K562 (cell line): Measurements from ENCODE around the gene LTBR. TPM values are rescaled to one million over a fixed set of nuclear protein-coding genes. Genes with fewer than 3 reads are reported as not detected.
A peak's percentile ranks its signal among the peaks of the same experiment; 100 is the strongest.

Experiments used
- BRD4 ChIP-seq: fragments of 200-600 bp; sonication (generic); IDR thresholded peaks from 2 replicates; pipeline ENCODE4 v1.6.1; 2017; ENCODE audit warnings: inconsistent platforms
- CHD2 ChIP-seq: IDR thresholded peaks from 2 replicates; pipeline ENCODE4 v1.6.1; 2011; ENCODE audit warnings: low read depth, low read length
- DNMT1 ChIP-seq: fragments of 450-650 bp; IDR thresholded peaks from 2 replicates; pipeline ENCODE4 v1.6.1; 2016; ENCODE audit warnings: antibody characterized with exemption, mild to moderate bottlenecking
- ELF1 ChIP-seq: fragments of 200-800 bp; sonication (Bioruptor generic); IDR thresholded peaks from 2 replicates; pipeline ENCODE4 v1.6.1; 2016; ENCODE audit warnings: missing genetic modification characterization, missing compliant biosample characterization
- EWSR1 ChIP-seq: fragments of 450-650 bp; IDR thresholded peaks from 2 replicates; pipeline ENCODE4 v1.6.1; 2018; ENCODE audit warnings: borderline replicate concordance, mild to moderate bottlenecking, low read depth, moderate library complexity; ENCODE audit not compliant: partially characterized antibody
- HIVEP1 ChIP-seq: fragments of 250-450 bp; sonication (Bioruptor Pico); IDR thresholded peaks from 2 replicates; pipeline ENCODE4 v1.4.0; 2020; ENCODE audit warnings: mild to moderate bottlenecking
- HNRNPLL ChIP-seq: fragments of 200-400 bp; formaldehyde crosslinking; IDR thresholded peaks from 2 replicates; pipeline ENCODE4 v1.6.1; 2017; ENCODE audit warnings: low read length, low read depth, mild to moderate bottlenecking; ENCODE audit not compliant: poor library complexity, severe bottlenecking
- KAT8 ChIP-seq: fragments of 450-650 bp; IDR thresholded peaks from 2 replicates; pipeline ENCODE4 v1.6.1; 2016; ENCODE audit warnings: low read depth, mild to moderate bottlenecking
- NCOR1 ChIP-seq: fragments of 450-650 bp; IDR thresholded peaks from 2 replicates; pipeline ENCODE4 v1.6.1; 2016; ENCODE audit warnings: mild to moderate bottlenecking, moderate library complexity
- NFIC ChIP-seq: fragments of 450-650 bp; IDR thresholded peaks from 2 replicates; pipeline ENCODE4 v1.6.1; 2017; ENCODE audit warnings: mild to moderate bottlenecking, inconsistent platforms
- UBTF ChIP-seq, 2 experiments: IDR thresholded peaks; 2 replicates each; pipeline ENCODE4 v1.6.1; 2012; ENCODE audit warnings: improper control_type of control experiment in 2 of 2, low read depth in 2 of 2, low read length in 2 of 2, borderline replicate concordance in 1 of 2
- USF1 ChIP-seq: sonication (generic); formaldehyde crosslinking; IDR thresholded peaks from 2 replicates; pipeline ENCODE4 v1.9.0; 2022; ENCODE audit warnings: mild to moderate bottlenecking, missing genetic modification reagents
- ZNF253 ChIP-seq: fragments of 250-450 bp; sonication (Bioruptor Pico); conservative IDR thresholded peaks from 2 replicates; pipeline ENCODE4 v1.6.1; 2021; ENCODE audit warnings: mild to moderate bottlenecking
- ZNF282 ChIP-seq: sonication (generic); formaldehyde crosslinking; IDR thresholded peaks from 2 replicates; pipeline ENCODE4 v1.8.1; 2023; ENCODE audit warnings: missing genetic modification reagents
- ZNF407 ChIP-seq: fragments of 450-650 bp; IDR thresholded peaks from 2 replicates; pipeline ENCODE4 v1.6.1; 2016; ENCODE audit warnings: low read depth
- ZNF583 ChIP-seq: fragments of 250-450 bp; sonication (Bioruptor Pico); IDR thresholded peaks from 2 replicates; pipeline ENCODE4 v1.4.0; 2020
- ZNF696 ChIP-seq: fragments of 250-450 bp; sonication (Bioruptor Pico); conservative IDR thresholded peaks from 2 replicates; pipeline ENCODE4 v1.4.0; 2020; ENCODE audit warnings: mild to moderate bottlenecking, moderate library complexity
- polyA plus RNA-seq, 8 experiments: library from polyadenylated mRNA; depleted of rRNA in 4 of 8; stranded (reverse) in 5 of 8; unstranded in 3 of 8; fragments of >200 nt; fragmentation: Nextera tagmentation in 2 of 8; fragmentation: Illumina TruSeq in 1 of 8; extraction: Ambion mirVana in 2 of 8; extraction: Trizol in 1 of 8; gene quantifications; 2 replicates each; pipeline versions ENCODE4 v1.2.1 to v1.2.3, GENCODE V29; 2011 to 2014; ENCODE audit warnings: inconsistent platforms in 1 of 8, missing spikeins in 1 of 8
- total RNA-seq, 7 experiments: library from RNA; depleted of rRNA in 6 of 7; stranded (reverse); fragments of >200 nt in 6 of 7; fragmentation: Illumina TruSeq in 2 of 7; extraction: Trizol in 2 of 7; gene quantifications; 2 replicates each; pipeline versions ENCODE4 v1.2.1 to v1.2.3, GENCODE V29; 2011 to 2021; ENCODE audit warnings: low replicate concordance in 1 of 7

The LTBR gene
- total and polyA plus RNA-seq, 9 of the 15 experiments (the other 6 are each of a cell fraction or from before 2014, with no cell fraction given): 0.96 to 69.0 (median 35.3) TPM

GRCh38 chr12:6336079-6336888 lies 47.7 kb upstream of the LTBR start (continued):
- TF ChIP-seq ZNF407 (no peak), ZNF253 (no peak), EWSR1 (no peak), UBTF (IDR thresholded peaks at IDR 0.05; ENCODE audit: borderline replicate concordance in 1 of 2, low read depth in 2 of 2, low read length in 2 of 2) (peak in 1 of 2 experiments; percentile 6; a peak in 1 of 4 replicates), BRD4 (0 out of 2 replicates have a peak, but pooled peaks have one; percentile 8), ZNF696 (CRISPR knock-in tag) (no peak), ZNF583 (CRISPR knock-in tag) (no peak), NCOR1 (peak; percentile 41), NFIC (peak; percentile 67), DNMT1 (no peak), KAT8 (no peak), ELF1 (tag) (no peak; the same call in none of the 2 replicates), CHD2 (no peak), HNRNPLL (no peak), HIVEP1 (CRISPR knock-in tag) (no peak), ZNF282 (CRISPR knock-in tag) (no peak), USF1 (CRISPR knock-in tag) (peak; percentile 77)
